Hepatocyte (in vitro differentiated cells): ENCODE measurements around the gene CYLC1.

Experiments
- EZH2 ChIP-seq: fragments of 200-600 bp; sonication (generic); IDR thresholded peaks from 2 replicates; pipeline ENCODE4 v1.6.1; 2016; ENCODE audit warnings: antibody characterized with exemption, mild to moderate bottlenecking, borderline replicate concordance
- EZH2phosphoT487 ChIP-seq: fragments of 200-600 bp; sonication (generic); IDR thresholded peaks from one replicate; pipeline ENCODE4 v1.6.1; 2018; ENCODE audit warnings: antibody characterized with exemption, mild to moderate bottlenecking, low read depth, moderate library complexity; ENCODE audit not compliant: unreplicated experiment, severe bottlenecking

DNA sequence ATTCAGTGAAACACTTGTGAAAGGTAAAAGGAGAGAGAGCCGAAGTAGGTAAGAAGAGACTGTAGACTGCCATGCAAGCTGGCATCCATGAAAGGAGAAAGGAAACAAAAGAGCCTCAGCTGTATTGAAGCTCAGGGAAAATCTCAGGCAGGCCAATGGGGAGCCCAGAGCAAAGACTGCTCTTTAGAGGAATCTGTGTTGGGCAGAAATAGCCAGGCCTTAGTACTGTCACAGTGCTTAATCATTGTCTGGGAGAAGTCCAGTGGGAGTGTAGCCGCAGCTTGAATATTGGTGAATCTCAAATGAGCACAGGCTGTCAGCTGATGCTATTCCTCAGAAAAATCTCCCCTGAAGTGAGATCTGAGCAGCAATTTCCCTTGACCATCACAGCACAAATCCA is 27.6 kb downstream of the CYLC1 start:
- TF ChIP-seq EZH2 (no peak), EZH2phosphoT487 (no peak)
